ENCODE measurements around the gene HIPK3.

DNA sequence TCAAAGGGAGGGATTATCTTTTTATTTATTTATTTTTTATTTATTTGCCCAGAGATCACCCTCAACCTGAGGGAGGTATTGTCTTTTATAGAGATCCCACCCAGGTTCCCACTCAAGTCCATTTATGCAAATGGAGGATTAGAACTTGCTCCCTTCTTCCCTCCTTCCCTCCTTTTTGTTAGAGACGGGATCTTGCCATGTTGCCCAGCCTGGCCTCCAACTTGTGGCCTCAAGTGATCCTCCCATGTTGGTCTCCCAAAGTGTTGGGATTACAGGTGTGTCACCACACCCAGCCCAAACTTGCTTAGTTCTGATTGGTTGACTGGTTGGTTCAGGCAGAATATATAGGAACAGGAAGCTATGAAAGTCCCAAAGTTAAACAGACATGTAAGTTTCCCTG is 51.9 kb downstream of the HIPK3 start:
- TF ChIP-seq, protein P1, sequence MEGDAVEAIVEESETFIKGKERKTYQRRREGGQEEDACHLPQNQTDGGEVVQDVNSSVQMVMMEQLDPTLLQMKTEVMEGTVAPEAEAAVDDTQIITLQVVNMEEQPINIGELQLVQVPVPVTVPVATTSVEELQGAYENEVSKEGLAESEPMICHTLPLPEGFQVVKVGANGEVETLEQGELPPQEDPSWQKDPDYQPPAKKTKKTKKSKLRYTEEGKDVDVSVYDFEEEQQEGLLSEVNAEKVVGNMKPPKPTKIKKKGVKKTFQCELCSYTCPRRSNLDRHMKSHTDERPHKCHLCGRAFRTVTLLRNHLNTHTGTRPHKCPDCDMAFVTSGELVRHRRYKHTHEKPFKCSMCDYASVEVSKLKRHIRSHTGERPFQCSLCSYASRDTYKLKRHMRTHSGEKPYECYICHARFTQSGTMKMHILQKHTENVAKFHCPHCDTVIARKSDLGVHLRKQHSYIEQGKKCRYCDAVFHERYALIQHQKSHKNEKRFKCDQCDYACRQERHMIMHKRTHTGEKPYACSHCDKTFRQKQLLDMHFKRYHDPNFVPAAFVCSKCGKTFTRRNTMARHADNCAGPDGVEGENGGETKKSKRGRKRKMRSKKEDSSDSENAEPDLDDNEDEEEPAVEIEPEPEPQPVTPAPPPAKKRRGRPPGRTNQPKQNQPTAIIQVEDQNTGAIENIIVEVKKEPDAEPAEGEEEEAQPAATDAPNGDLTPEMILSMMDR (IDR thresholded peaks at IDR 0.05): no peak
- no peak for TF ChIP-seq POLR2A (IDR thresholded peaks at IDR 0.05)
- no peak for TF ChIP-seq POLR2AphosphoS5 (IDR thresholded peaks at IDR 0.05; ENCODE audit: insufficient read depth in 1 of 2, low read depth in 1 of 2)

Data from vagina (tissue), 2 donors.